ENCODE measurements around the gene BTN2A1.

BTN2A1 gene

GRCh38 chr6:26485112-26485780, 27.5 kb downstream of the BTN2A1 start:
- no peak overlapping the region for H3K4me3 ChIP-seq
- H3K36me3 ChIP-seq (ENCODE audit: insufficient read depth, low read length), result no peaks in the 10 kb centered on the region
- DNase-seq (ENCODE audit: low read depth, low spot score), result no peak
- H3K27ac ChIP-seq, result no peak overlapping the region
- no peaks in the 10 kb centered on the region for H3K9me3 ChIP-seq (ENCODE audit: low read depth, low read length)
- TF ChIP-seq FOXP2 (optimal IDR thresholded peaks at IDR 0.05; ENCODE audit: control extremely low read depth, extremely low read length, insufficient read depth), result no peak
- H3K9ac ChIP-seq (ENCODE audit: insufficient read length), result no peak overlapping the region

GRCh38 chr6:26486358-26486757, 28.6 kb downstream of the BTN2A1 start:
- no peaks in the 10 kb centered on the region for H3K36me3 ChIP-seq (ENCODE audit: insufficient read depth, low read length)
- no peaks in the 10 kb centered on the region for H3K9me3 ChIP-seq (ENCODE audit: low read depth, low read length)
- no peak overlapping the region for H3K4me3 ChIP-seq
- no peak for DNase-seq (ENCODE audit: low read depth, low spot score)
- no peak overlapping the region for H3K9ac ChIP-seq (ENCODE audit: insufficient read length)
- TF ChIP-seq EZH2 (IDR thresholded peaks at IDR 0.05) (no peak), FOXP2 (optimal IDR thresholded peaks at IDR 0.05; ENCODE audit: control extremely low read depth, extremely low read length, insufficient read depth) (no peak), POLR2AphosphoS5 (IDR thresholded peaks at IDR 0.05; ENCODE audit: borderline replicate concordance, low read depth, low read length) (no peak)
- no peak overlapping the region for H3K27ac ChIP-seq

DNA sequence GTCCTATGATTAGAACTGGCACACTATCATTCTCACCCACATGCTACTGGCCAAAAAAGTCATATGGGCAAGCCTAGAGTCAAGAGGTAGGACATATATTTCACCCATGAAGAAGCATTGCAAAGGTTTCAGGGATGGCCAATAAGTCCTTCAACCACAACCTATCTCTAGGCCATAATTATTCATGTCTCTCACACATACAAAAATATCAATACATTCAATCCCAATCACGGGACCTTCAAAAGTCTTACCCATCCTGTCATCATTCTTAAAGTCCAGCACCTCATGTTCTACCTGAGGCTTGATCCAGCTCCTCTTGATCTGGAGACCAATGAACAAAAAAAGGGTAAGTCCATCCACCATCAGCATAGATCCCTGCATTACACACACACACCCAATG, 29.7 kb downstream of the BTN2A1 start:
- no peak overlapping the region for H3K27ac ChIP-seq
- no peaks in the 10 kb centered on the region for H3K9me3 ChIP-seq (ENCODE audit: low read depth, low read length)
- H3K4me3 ChIP-seq, result no peak overlapping the region
- DNase-seq (ENCODE audit: low read depth, low spot score), result no peak
- H3K9ac ChIP-seq (ENCODE audit: insufficient read length), result no peak overlapping the region
- no peak for TF ChIP-seq POLR2AphosphoS5 (IDR thresholded peaks at IDR 0.05; ENCODE audit: borderline replicate concordance, low read depth, low read length)
- H3K36me3 ChIP-seq (ENCODE audit: insufficient read depth, low read length), result no peaks in the 10 kb centered on the region

- DNase-seq (ENCODE audit: low read depth, low spot score), result no peak
- Histone ChIP-seq H3K36me3 (ENCODE audit: insufficient read depth, low read length) (no peaks in the 10 kb centered on the region), H3K9me3 (ENCODE audit: low read depth, low read length) (no peaks in the 10 kb centered on the region), H3K9ac (ENCODE audit: insufficient read length) (no peak overlapping the region), H3K27ac (no peak overlapping the region), H3K4me3 (no peak overlapping the region)
- TF ChIP-seq FOXP2 (optimal IDR thresholded peaks at IDR 0.05; ENCODE audit: control extremely low read depth, extremely low read length, insufficient read depth), result no peak
- no peak for TF ChIP-seq POLR2AphosphoS5 (IDR thresholded peaks at IDR 0.05; ENCODE audit: borderline replicate concordance, low read depth, low read length)
- no peak for TF ChIP-seq EZH2 (IDR thresholded peaks at IDR 0.05)
These were observed 32.5 kb downstream of the BTN2A1 start for GRCh38 chr6:26489996-26490964.

GRCh38 chr6:26491604-26492003, 33.8 kb downstream of the BTN2A1 start:
- Histone ChIP-seq H3K4me3 (no peak overlapping the region), H3K27ac (no peak overlapping the region), H3K9ac (ENCODE audit: insufficient read length) (no peak overlapping the region), H3K9me3 (ENCODE audit: low read depth, low read length) (no peaks in the 10 kb centered on the region), H3K36me3 (ENCODE audit: insufficient read depth, low read length) (no peaks in the 10 kb centered on the region)
- TF ChIP-seq POLR2AphosphoS5 (IDR thresholded peaks at IDR 0.05; ENCODE audit: borderline replicate concordance, low read depth, low read length), result no peak
- no peak for TF ChIP-seq EZH2 (IDR thresholded peaks at IDR 0.05)
- TF ChIP-seq FOXP2 (optimal IDR thresholded peaks at IDR 0.05; ENCODE audit: control extremely low read depth, extremely low read length, insufficient read depth), result no peak
- DNase-seq (ENCODE audit: low read depth, low spot score), result no peak

DNA sequence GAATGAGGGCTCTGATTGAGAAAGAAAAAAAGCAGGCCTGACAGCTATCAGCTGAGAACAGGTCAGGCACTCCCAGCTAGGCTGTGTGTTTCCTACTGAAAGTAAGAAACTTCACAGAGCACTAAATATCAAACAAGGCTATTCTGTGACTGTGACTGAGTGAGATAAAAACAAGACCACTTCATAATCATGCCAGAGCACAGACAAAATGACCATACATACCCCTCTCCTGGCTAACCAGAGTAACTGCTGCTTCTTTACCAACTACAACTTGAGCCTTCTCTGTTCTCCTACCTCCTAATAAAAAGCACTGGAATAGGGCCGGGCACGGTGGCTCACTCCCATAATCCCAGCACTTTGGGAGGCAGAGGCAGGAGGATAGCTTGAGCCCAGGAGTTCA, 35.5 kb downstream of the BTN2A1 start:
- H3K9me3 ChIP-seq (ENCODE audit: low read depth, low read length), result no peaks in the 10 kb centered on the region
- TF ChIP-seq FOXP2 (optimal IDR thresholded peaks at IDR 0.05; ENCODE audit: control extremely low read depth, extremely low read length, insufficient read depth) (no peak), EZH2 (IDR thresholded peaks at IDR 0.05) (no peak), POLR2AphosphoS5 (IDR thresholded peaks at IDR 0.05; ENCODE audit: borderline replicate concordance, low read depth, low read length) (no peak)
- H3K4me3 ChIP-seq, result no peak overlapping the region
- no peak for DNase-seq (ENCODE audit: low read depth, low spot score)
- no peak overlapping the region for H3K27ac ChIP-seq
- no peak overlapping the region for H3K9ac ChIP-seq (ENCODE audit: insufficient read length)
- H3K36me3 ChIP-seq (ENCODE audit: insufficient read depth, low read length), result no peaks in the 10 kb centered on the region

- TF ChIP-seq EZH2 (IDR thresholded peaks at IDR 0.05) (no peak), FOXP2 (optimal IDR thresholded peaks at IDR 0.05; ENCODE audit: control extremely low read depth, extremely low read length, insufficient read depth) (no peak), POLR2AphosphoS5 (IDR thresholded peaks at IDR 0.05; ENCODE audit: borderline replicate concordance, low read depth, low read length) (no peak)
- no peak for DNase-seq (ENCODE audit: low read depth, low spot score)
- Histone ChIP-seq H3K9me3 (ENCODE audit: low read depth, low read length) (no peaks in the 10 kb centered on the region), H3K27ac (no peak overlapping the region), H3K9ac (ENCODE audit: insufficient read length) (no peak overlapping the region), H3K4me3 (no peak overlapping the region), H3K36me3 (ENCODE audit: insufficient read depth, low read length) (no peaks in the 10 kb centered on the region)
These were observed 36.4 kb downstream of the BTN2A1 start for GRCh38 chr6:26494117-26494516.

DNA sequence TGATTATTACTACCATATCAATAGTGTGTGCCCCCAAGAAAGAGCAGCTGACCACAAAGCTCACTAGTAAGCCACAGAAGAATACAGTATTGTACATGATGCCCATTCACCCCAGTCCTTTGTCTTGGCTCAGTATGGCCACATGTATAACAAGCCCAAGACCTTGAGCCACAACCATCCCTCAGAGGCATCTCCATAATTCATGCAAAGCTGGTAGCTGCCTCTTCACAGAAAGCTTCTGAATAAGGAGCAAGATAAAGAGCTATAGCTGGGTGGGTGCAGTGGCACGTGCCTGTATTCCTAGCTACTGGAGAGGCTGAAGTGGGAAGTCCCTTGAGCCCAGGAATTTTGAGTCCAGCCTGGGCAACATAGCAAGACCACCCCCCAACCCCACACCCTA, 37.5 kb downstream of the BTN2A1 start:
- DNase-seq (ENCODE audit: low read depth, low spot score), result no peak
- Histone ChIP-seq H3K9ac (ENCODE audit: insufficient read length) (no peak overlapping the region), H3K9me3 (ENCODE audit: low read depth, low read length) (no peaks in the 10 kb centered on the region), H3K27ac (no peak overlapping the region), H3K4me3 (no peak overlapping the region), H3K36me3 (ENCODE audit: insufficient read depth, low read length) (no peaks in the 10 kb centered on the region)
- no peak for TF ChIP-seq EZH2 (IDR thresholded peaks at IDR 0.05)
- no peak for TF ChIP-seq FOXP2 (optimal IDR thresholded peaks at IDR 0.05; ENCODE audit: control extremely low read depth, extremely low read length, insufficient read depth)
- TF ChIP-seq POLR2AphosphoS5 (IDR thresholded peaks at IDR 0.05; ENCODE audit: borderline replicate concordance, low read depth, low read length), result no peak
